SK-N-MC (cell line): Measurements from ENCODE around the gene NDRG2.

Experiments
- EZH2 ChIP-seq: fragments of 200-600 bp; sonication (generic); IDR thresholded peaks from one replicate; pipeline ENCODE4 v1.6.1; 2017; ENCODE audit warnings: antibody characterized with exemption
- POLR2AphosphoS5 ChIP-seq: IDR thresholded peaks from 2 replicates; pipeline ENCODE4 v1.6.1; 2012; ENCODE audit warnings: mild to moderate bottlenecking, low read depth, low read length, borderline replicate concordance

- TF ChIP-seq EZH2, result no peak
- TF ChIP-seq POLR2AphosphoS5, result no peak
These were observed 53.2 kb downstream of the NDRG2 start for GRCh38 chr14:20971705-20972021.
